ENCODE data around the gene DIAPH2.

DIAPH2 gene

DNA sequence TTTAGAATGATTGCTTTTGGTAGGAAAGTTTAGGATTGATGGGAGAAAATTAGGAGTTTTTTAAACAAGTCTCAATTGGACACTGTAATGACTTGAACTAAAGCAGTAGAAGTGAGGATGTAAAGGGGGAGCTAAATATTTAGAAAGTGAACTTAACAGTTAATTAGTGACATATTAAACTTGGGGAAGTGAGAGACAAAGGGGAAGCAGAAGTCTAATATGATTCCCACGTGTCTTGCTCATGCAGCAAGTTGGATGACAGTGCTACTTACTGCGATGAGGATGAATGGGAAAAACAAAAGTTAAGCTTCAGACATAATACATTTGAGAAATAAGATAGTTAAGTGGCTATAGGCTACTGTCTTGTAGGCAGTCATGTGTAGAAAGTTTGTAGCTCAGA lies 309.5 kb downstream of the DIAPH2 start:
- Mint-ChIP-seq H3K27me3 (ENCODE audit: low read depth, poor library complexity) (peaks cover 3% of the 10 kb centered on the region), H3K9me3 (peaks cover 4% of the 10 kb centered on the region), H3K27ac (no peak overlapping the region), H3K36me3 (ENCODE audit: low read depth) (no peaks in the 10 kb centered on the region), H3K4me1 (peaks cover 6% of the 10 kb centered on the region), H3K4me3 (no peak overlapping the region)
- DNase-seq, result no peak
- TF ChIP-seq, protein P1, sequence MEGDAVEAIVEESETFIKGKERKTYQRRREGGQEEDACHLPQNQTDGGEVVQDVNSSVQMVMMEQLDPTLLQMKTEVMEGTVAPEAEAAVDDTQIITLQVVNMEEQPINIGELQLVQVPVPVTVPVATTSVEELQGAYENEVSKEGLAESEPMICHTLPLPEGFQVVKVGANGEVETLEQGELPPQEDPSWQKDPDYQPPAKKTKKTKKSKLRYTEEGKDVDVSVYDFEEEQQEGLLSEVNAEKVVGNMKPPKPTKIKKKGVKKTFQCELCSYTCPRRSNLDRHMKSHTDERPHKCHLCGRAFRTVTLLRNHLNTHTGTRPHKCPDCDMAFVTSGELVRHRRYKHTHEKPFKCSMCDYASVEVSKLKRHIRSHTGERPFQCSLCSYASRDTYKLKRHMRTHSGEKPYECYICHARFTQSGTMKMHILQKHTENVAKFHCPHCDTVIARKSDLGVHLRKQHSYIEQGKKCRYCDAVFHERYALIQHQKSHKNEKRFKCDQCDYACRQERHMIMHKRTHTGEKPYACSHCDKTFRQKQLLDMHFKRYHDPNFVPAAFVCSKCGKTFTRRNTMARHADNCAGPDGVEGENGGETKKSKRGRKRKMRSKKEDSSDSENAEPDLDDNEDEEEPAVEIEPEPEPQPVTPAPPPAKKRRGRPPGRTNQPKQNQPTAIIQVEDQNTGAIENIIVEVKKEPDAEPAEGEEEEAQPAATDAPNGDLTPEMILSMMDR (IDR thresholded peaks at IDR 0.05), result no peak

GRCh38 chrX:96997196-96997595 lies 312.6 kb downstream of the DIAPH2 start:
- H3K36me3 Mint-ChIP-seq (ENCODE audit: low read depth), result peaks cover 17% of the 10 kb centered on the region

DNA sequence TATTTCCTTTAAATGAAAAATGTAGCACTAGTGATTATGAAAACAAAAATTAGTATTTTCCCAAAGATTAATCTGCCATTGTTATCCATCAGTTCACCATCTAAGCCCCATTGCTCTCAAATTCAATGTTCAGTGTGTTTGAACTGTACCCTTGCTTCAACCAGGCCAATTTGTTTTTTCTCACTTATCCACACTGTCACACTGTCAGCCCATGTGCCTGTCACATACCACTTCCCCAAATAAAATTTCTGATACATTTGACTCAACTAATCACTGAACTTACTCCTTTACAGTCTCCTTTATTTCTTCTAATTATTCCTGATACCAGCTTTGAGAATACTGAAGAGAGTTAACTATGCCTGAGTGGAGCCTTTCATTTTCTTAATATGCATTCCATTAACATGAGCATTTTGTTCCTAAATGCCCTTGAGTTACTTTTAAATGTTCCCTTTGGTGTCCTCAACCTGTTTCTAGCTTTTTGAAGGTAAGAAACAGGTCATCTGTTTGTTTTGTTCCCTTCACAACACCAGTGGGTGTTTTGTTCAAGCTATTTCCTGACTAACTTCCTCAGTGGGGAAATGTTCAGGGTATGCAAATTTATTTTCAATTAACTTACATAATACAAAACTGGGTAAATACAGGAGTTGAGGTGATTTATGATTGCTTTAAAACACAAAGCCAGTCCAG lies 316.2 kb downstream of the DIAPH2 start:
- peaks cover 17% of the 10 kb centered on the region for H3K36me3 Mint-ChIP-seq (ENCODE audit: low read depth)
- no peak overlapping the region for H3K27ac Mint-ChIP-seq
- H3K4me3 Mint-ChIP-seq, result no peak overlapping the region
- TF ChIP-seq, protein P1 (IDR thresholded peaks at IDR 0.05), result no peak
- peaks cover 23% of the 10 kb centered on the region for H3K9me3 Mint-ChIP-seq
- H3K27me3 Mint-ChIP-seq (ENCODE audit: low read depth, poor library complexity), result peaks cover 3% of the 10 kb centered on the region
- no peak for DNase-seq
- no peaks in the 10 kb centered on the region for H3K4me1 Mint-ChIP-seq

More at GRCh38 chrX:96997196-96997595, 312.6 kb downstream of the DIAPH2 start:
- Mint-ChIP-seq H3K4me3 (no peak overlapping the region), H3K4me1 (no peaks in the 10 kb centered on the region), H3K9me3 (peaks cover 22% of the 10 kb centered on the region), H3K27me3 (ENCODE audit: low read depth, poor library complexity) (peaks cover 5% of the 10 kb centered on the region), H3K27ac (no peak overlapping the region)
- DNase-seq, result no peak
- TF ChIP-seq, protein P1 (IDR thresholded peaks at IDR 0.05), result no peak

GRCh38 chrX:97006167-97006566 lies 321.5 kb downstream of the DIAPH2 start:
- no peaks in the 10 kb centered on the region for H3K27me3 Mint-ChIP-seq (ENCODE audit: low read depth, poor library complexity)
- peaks cover 4% of the 10 kb centered on the region for H3K9me3 Mint-ChIP-seq
- H3K4me1 Mint-ChIP-seq, result no peaks in the 10 kb centered on the region
- TF ChIP-seq, protein P1 (IDR thresholded peaks at IDR 0.05), result no peak
- H3K27ac Mint-ChIP-seq, result no peak overlapping the region
- DNase-seq, result no peak
- H3K36me3 Mint-ChIP-seq (ENCODE audit: low read depth), result no peaks in the 10 kb centered on the region
- no peak overlapping the region for H3K4me3 Mint-ChIP-seq

GRCh38 chrX:97009391-97009790 lies 324.7 kb downstream of the DIAPH2 start:
- Mint-ChIP-seq H3K9me3 (peaks cover 4% of the 10 kb centered on the region), H3K4me3 (no peak overlapping the region), H3K36me3 (ENCODE audit: low read depth) (no peaks in the 10 kb centered on the region), H3K4me1 (no peaks in the 10 kb centered on the region), H3K27ac (no peak overlapping the region), H3K27me3 (ENCODE audit: low read depth, poor library complexity) (no peaks in the 10 kb centered on the region)
- no peak for DNase-seq
- TF ChIP-seq, protein P1 (IDR thresholded peaks at IDR 0.05), result no peak

DNA sequence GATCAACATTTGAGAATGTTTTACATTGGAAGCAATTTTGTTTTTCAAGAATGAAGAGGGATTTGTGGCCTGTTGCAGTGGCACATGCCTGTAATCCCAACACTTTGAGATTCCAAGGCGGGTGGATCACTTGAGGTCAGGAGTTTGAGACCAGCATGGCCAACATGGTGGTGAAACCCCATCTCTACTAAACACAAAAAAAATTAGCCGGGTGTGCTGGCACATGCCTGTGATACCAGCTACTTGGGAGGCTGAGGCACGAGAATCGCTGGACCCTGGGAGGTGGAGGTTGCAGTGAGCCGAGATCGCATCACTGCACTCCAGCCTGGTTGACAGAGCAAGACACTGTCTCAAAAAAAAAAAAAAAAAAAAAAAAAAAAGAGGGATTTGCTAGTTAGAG lies 326.9 kb downstream of the DIAPH2 start:
- no peak for DNase-seq
- Mint-ChIP-seq H3K27ac (no peak overlapping the region), H3K4me1 (peaks cover 5% of the 10 kb centered on the region), H3K4me3 (no peak overlapping the region), H3K27me3 (ENCODE audit: low read depth, poor library complexity) (no peaks in the 10 kb centered on the region), H3K9me3 (no peaks in the 10 kb centered on the region), H3K36me3 (ENCODE audit: low read depth) (no peaks in the 10 kb centered on the region)
- TF ChIP-seq, protein P1 (IDR thresholded peaks at IDR 0.05), result no peak

Measured in nephron progenitor cell (in vitro differentiated cells).